Liver (tissue), 9 donors: ENCODE results near the gene ANKRD33. TPM values are rescaled to one million over a fixed set of nuclear protein-coding genes. Genes with fewer than 3 reads are reported as not detected.

Experiments used
- DNase-seq: peaks from one replicate; pipeline ENCODE4 v3.0.0-alpha.2; 2017; ENCODE audit warnings: low spot score
- H3K27ac ChIP-seq, 2 donors: one replicate each; pipeline ENCODE4 v1.7.0; 2013; ENCODE audit warnings: inconsistent platforms in 2 of 2, low read length in 2 of 2, control low read depth in 1 of 2, low read depth in 1 of 2, mild to moderate bottlenecking in 1 of 2
- H3K27me3 ChIP-seq, 4 donors: one replicate each; pipeline versions ENCODE4 v1.6.1 to v1.7.0; 2013; ENCODE audit warnings: low read length in 3 of 4, inconsistent platforms in 1 of 4, mild to moderate bottlenecking in 1 of 4, moderate library complexity in 1 of 4; ENCODE audit not compliant: control insufficient read depth in 4 of 4, insufficient read depth in 4 of 4
- H3K36me3 ChIP-seq, 4 donors: one replicate each; pipeline versions ENCODE4 v1.6.1 to v1.7.0; 2013; ENCODE audit warnings: low read length in 3 of 4, mild to moderate bottlenecking in 3 of 4, low read depth in 1 of 4, moderate library complexity in 1 of 4; ENCODE audit not compliant: control insufficient read depth in 4 of 4, insufficient read depth in 3 of 4
- H3K4me1 ChIP-seq, 4 donors: one replicate each; pipeline versions ENCODE4 v1.6.1 to v1.7.0; 2013; ENCODE audit warnings: low read length in 3 of 4, mild to moderate bottlenecking in 3 of 4, moderate library complexity in 1 of 4; ENCODE audit not compliant: control insufficient read depth in 4 of 4, insufficient read depth in 4 of 4
- H3K4me3 ChIP-seq, 3 donors: one replicate each; pipeline versions ENCODE4 v1.6.1 to v1.7.0; 2013; ENCODE audit warnings: low read length in 3 of 3, control low read depth in 1 of 3, low read depth in 1 of 3, mild to moderate bottlenecking in 1 of 3
- H3K9ac ChIP-seq, 2 donors: one replicate each; pipeline ENCODE4 v1.7.0; 2013; ENCODE audit warnings: low read length in 2 of 2, mild to moderate bottlenecking in 2 of 2, moderate library complexity in 2 of 2, control low read depth in 1 of 2, low read depth in 1 of 2
- H3K9me3 ChIP-seq, 4 donors: one replicate each; pipeline versions ENCODE4 v1.6.1 to v1.7.0; 2013; ENCODE audit warnings: low read length in 3 of 4; ENCODE audit not compliant: control insufficient read depth in 4 of 4
- EGR1 ChIP-seq, 2 donors: IDR thresholded peaks; 2 replicates each; pipeline ENCODE4 v1.6.1; 2016 to 2018; ENCODE audit warnings: antibody characterized with exemption in 2 of 2, low read depth in 2 of 2
- FOXA1 ChIP-seq: IDR thresholded peaks from 2 replicates; pipeline ENCODE4 v1.6.1; 2016; ENCODE audit warnings: antibody characterized with exemption
- FOXA2 ChIP-seq: IDR thresholded peaks from 2 replicates; pipeline ENCODE4 v1.6.1; 2016; ENCODE audit warnings: antibody characterized with exemption
- HNF4G ChIP-seq: IDR thresholded peaks from 2 replicates; pipeline ENCODE4 v1.6.1; 2016; ENCODE audit warnings: antibody characterized with exemption
- MAX ChIP-seq: IDR thresholded peaks from 2 replicates; pipeline ENCODE4 v1.6.1; 2016; ENCODE audit warnings: antibody characterized with exemption
- NR2F2 ChIP-seq: IDR thresholded peaks from 2 replicates; pipeline ENCODE4 v1.6.1; 2016; ENCODE audit warnings: antibody characterized with exemption
- RAD21 ChIP-seq, 2 donors: IDR thresholded peaks; 2 replicates each; pipeline ENCODE4 v1.6.1; 2016; ENCODE audit warnings: antibody characterized with exemption in 2 of 2, mild to moderate bottlenecking in 2 of 2
- SP1 ChIP-seq: IDR thresholded peaks from 2 replicates; pipeline ENCODE4 v1.6.1; 2018; ENCODE audit warnings: antibody characterized with exemption, mild to moderate bottlenecking
- TAF1 ChIP-seq: conservative IDR thresholded peaks from 2 replicates; pipeline ENCODE4 v1.6.1; 2016; ENCODE audit warnings: antibody characterized with exemption, mild to moderate bottlenecking
- YY1 ChIP-seq: IDR thresholded peaks from 2 replicates; pipeline ENCODE4 v1.6.1; 2016; ENCODE audit warnings: antibody characterized with exemption, mild to moderate bottlenecking
- WGBS: extraction: QIAGEN DNeasy Blood & Tissue Kit; methylation state at CpG from one replicate; pipeline ENCODE4 v1.1.7; 2013; 5-methylcytosine and 5-hydroxymethylcytosine counted together
- polyA plus RNA-seq, 2 donors: library from polyadenylated mRNA; stranded (reverse) in 1 of 2; unstranded in 1 of 2; fragments of 200-250 nt in 1 of 2; fragments of >200 nt in 1 of 2; fragmentation: Nextera tagmentation in 1 of 2; extraction: Ambion mirVana in 1 of 2; gene quantifications; one replicate each; pipeline versions ENCODE4 v1.2.1 to v1.2.3, GENCODE V29; 2013 to 2015
- total RNA-seq, 2 donors: library from RNA; depleted of rRNA; stranded (reverse); fragments of >200 nt; gene quantifications; one replicate each; pipeline ENCODE4 v1.2.3, GENCODE V29; 2014
- TF ChIP-seq, protein P1 (sequence below): IDR thresholded peaks from 2 replicates; pipeline ENCODE4 v1.6.1; 2016; ENCODE audit warnings: antibody characterized with exemption
- TF ChIP-seq, protein P2 (sequence below): fragments of 150-350 bp; IDR thresholded peaks from 2 replicates; pipeline ENCODE4 v1.5.1; 2017; ENCODE audit warnings: improper control_type of control experiment, low read depth, low read length; ENCODE audit not compliant: missing input control
- TF ChIP-seq, protein P3 (sequence below): IDR thresholded peaks from 2 replicates; pipeline ENCODE4 v1.6.1; 2016; ENCODE audit warnings: antibody characterized with exemption, mild to moderate bottlenecking
- donor health status: healthy.
- donor health status: healthy.
- donor health status: healthy.
- donor health status: healthy.
- donor health status: healthy.

The ANKRD33 gene
- total and polyA plus RNA-seq, 4 donors: not detected

- H3K4me3 ChIP-seq: no peak overlapping the region
- peaks cover 0 to 2% (median 0%) of the 10 kb centered on the region in 4 donors for H3K27me3 ChIP-seq
- H3K4me1 ChIP-seq: peaks cover 0 to 9% (median 5%) of the 10 kb centered on the region in 4 donors
- TF ChIP-seq NR2F2: no peak
- no peak for TF ChIP-seq RAD21 (IDR thresholded peaks at IDR 0.05)
- TF ChIP-seq HNF4G: no peak
- TF ChIP-seq, protein P1, sequence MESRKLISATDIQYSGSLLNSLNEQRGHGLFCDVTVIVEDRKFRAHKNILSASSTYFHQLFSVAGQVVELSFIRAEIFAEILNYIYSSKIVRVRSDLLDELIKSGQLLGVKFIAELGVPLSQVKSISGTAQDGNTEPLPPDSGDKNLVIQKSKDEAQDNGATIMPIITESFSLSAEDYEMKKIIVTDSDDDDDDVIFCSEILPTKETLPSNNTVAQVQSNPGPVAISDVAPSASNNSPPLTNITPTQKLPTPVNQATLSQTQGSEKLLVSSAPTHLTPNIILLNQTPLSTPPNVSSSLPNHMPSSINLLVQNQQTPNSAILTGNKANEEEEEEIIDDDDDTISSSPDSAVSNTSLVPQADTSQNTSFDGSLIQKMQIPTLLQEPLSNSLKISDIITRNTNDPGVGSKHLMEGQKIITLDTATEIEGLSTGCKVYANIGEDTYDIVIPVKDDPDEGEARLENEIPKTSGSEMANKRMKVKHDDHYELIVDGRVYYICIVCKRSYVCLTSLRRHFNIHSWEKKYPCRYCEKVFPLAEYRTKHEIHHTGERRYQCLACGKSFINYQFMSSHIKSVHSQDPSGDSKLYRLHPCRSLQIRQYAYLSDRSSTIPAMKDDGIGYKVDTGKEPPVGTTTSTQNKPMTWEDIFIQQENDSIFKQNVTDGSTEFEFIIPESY: no peak
- no peak for TF ChIP-seq TAF1
- TF ChIP-seq, protein P2, sequence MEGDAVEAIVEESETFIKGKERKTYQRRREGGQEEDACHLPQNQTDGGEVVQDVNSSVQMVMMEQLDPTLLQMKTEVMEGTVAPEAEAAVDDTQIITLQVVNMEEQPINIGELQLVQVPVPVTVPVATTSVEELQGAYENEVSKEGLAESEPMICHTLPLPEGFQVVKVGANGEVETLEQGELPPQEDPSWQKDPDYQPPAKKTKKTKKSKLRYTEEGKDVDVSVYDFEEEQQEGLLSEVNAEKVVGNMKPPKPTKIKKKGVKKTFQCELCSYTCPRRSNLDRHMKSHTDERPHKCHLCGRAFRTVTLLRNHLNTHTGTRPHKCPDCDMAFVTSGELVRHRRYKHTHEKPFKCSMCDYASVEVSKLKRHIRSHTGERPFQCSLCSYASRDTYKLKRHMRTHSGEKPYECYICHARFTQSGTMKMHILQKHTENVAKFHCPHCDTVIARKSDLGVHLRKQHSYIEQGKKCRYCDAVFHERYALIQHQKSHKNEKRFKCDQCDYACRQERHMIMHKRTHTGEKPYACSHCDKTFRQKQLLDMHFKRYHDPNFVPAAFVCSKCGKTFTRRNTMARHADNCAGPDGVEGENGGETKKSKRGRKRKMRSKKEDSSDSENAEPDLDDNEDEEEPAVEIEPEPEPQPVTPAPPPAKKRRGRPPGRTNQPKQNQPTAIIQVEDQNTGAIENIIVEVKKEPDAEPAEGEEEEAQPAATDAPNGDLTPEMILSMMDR: no peak
- no peak for TF ChIP-seq YY1
- TF ChIP-seq FOXA1: no peak
- DNase-seq: no peak
- WGBS: 88% methylated on average over 17 of the region's 17 CpGs
- H3K27ac ChIP-seq: no peak overlapping the region
- H3K36me3 ChIP-seq: no peaks in the 10 kb centered on the region
- H3K9me3 ChIP-seq: no peaks in the 10 kb centered on the region
- no peak overlapping the region for H3K9ac ChIP-seq
Observed at GRCh38 chr12:51871918-51872688, 15.8 kb upstream of the ANKRD33 start.

GRCh38 chr12:51872689-51872981, 15.3 kb upstream of the ANKRD33 start:
- Histone ChIP-seq H3K27me3 (peaks cover 0 to 2% (median 0%) of the 10 kb centered on the region in 4 donors), H3K9ac (no peak overlapping the region), H3K9me3 (no peaks in the 10 kb centered on the region), H3K4me3 (no peak overlapping the region), H3K4me1 (peaks cover 0 to 9% (median 5%) of the 10 kb centered on the region in 4 donors), H3K27ac (no peak overlapping the region), H3K36me3 (no peaks in the 10 kb centered on the region)
- 97% methylated on average over 3 of the region's 3 CpGs for WGBS
- no peak for DNase-seq
- TF ChIP-seq, protein P3, sequence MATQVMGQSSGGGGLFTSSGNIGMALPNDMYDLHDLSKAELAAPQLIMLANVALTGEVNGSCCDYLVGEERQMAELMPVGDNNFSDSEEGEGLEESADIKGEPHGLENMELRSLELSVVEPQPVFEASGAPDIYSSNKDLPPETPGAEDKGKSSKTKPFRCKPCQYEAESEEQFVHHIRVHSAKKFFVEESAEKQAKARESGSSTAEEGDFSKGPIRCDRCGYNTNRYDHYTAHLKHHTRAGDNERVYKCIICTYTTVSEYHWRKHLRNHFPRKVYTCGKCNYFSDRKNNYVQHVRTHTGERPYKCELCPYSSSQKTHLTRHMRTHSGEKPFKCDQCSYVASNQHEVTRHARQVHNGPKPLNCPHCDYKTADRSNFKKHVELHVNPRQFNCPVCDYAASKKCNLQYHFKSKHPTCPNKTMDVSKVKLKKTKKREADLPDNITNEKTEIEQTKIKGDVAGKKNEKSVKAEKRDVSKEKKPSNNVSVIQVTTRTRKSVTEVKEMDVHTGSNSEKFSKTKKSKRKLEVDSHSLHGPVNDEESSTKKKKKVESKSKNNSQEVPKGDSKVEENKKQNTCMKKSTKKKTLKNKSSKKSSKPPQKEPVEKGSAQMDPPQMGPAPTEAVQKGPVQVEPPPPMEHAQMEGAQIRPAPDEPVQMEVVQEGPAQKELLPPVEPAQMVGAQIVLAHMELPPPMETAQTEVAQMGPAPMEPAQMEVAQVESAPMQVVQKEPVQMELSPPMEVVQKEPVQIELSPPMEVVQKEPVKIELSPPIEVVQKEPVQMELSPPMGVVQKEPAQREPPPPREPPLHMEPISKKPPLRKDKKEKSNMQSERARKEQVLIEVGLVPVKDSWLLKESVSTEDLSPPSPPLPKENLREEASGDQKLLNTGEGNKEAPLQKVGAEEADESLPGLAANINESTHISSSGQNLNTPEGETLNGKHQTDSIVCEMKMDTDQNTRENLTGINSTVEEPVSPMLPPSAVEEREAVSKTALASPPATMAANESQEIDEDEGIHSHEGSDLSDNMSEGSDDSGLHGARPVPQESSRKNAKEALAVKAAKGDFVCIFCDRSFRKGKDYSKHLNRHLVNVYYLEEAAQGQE: no peak
- no peak for TF ChIP-seq SP1
- TF ChIP-seq, protein P1: no peak
- TF ChIP-seq YY1: no peak
- no peak for TF ChIP-seq NR2F2
- no peak for TF ChIP-seq FOXA2
- TF ChIP-seq EGR1 (IDR thresholded peaks at IDR 0.05; ENCODE audit: low read depth in 2 of 2): no peak
- TF ChIP-seq MAX: no peak
